Osteoblast (primary cell): Measurements from ENCODE around the gene FAM90A26. TPM values are rescaled to one million over a fixed set of nuclear protein-coding genes. Genes with fewer than 3 reads are reported as not detected.
"Not testable (repeated sequence)": the region's sequence is repeated elsewhere in the genome, so short reads cannot be mapped to it uniquely, and the experiment has no call there.

Source experiments
- DNase-seq: peaks from one replicate; pipeline ENCODE4 v3.0.0; 2011; ENCODE audit warnings: low spot score, mixed read lengths; ENCODE audit not compliant: insufficient read length; ENCODE audit errors: missing footprints
- H2AFZ ChIP-seq: 2 replicates; pipeline ENCODE4 v1.6.0; 2011; ENCODE audit warnings: mild to moderate bottlenecking, low read length
- H3K27ac ChIP-seq: 2 replicates; pipeline ENCODE4 v1.5.1; 2011; ENCODE audit warnings: mild to moderate bottlenecking, low read depth, low read length, moderate library complexity
- H3K27me3 ChIP-seq: 2 replicates; pipeline ENCODE4 v1.6.0; 2012; ENCODE audit warnings: mild to moderate bottlenecking, control low read depth, inconsistent platforms, low read length, moderate library complexity; ENCODE audit not compliant: insufficient read depth
- H3K36me3 ChIP-seq: 2 replicates; pipeline ENCODE4 v1.5.1; 2011; ENCODE audit warnings: mild to moderate bottlenecking, low read length, control low read depth, moderate library complexity; ENCODE audit not compliant: insufficient read depth
- H3K4me1 ChIP-seq: 2 replicates; pipeline ENCODE4 v1.5.1; 2011; ENCODE audit warnings: mild to moderate bottlenecking, low read length, control low read depth, moderate library complexity; ENCODE audit not compliant: insufficient read depth
- H3K4me2 ChIP-seq: 2 replicates; pipeline ENCODE4 v1.6.0; 2011; ENCODE audit warnings: mild to moderate bottlenecking, low read length; ENCODE audit not compliant: insufficient read depth
- H3K4me3 ChIP-seq: fragments of 200-600 bp; sonication (generic); 3 replicates; pipeline ENCODE4 v1.5.1; 2012; ENCODE audit warnings: mild to moderate bottlenecking, low read length, inconsistent platforms; ENCODE audit not compliant: insufficient read depth
- H3K79me2 ChIP-seq: 2 replicates; pipeline ENCODE4 v1.6.0; 2012; ENCODE audit warnings: mild to moderate bottlenecking, low read length, control low read depth, inconsistent platforms; ENCODE audit not compliant: insufficient read depth
- H3K9me3 ChIP-seq: 2 replicates; pipeline ENCODE4 v1.5.1; 2011; ENCODE audit warnings: low read depth, low read length, control low read depth
- H4K20me1 ChIP-seq: 2 replicates; pipeline ENCODE4 v1.6.0; 2012; ENCODE audit warnings: mild to moderate bottlenecking, low read length, control low read depth; ENCODE audit not compliant: insufficient read depth
- CTCF ChIP-seq: IDR thresholded peaks from 2 replicates; pipeline ENCODE4 v1.5.1; 2011; ENCODE audit warnings: mild to moderate bottlenecking, low read depth, low read length, moderate library complexity; ENCODE audit errors: extremely low read depth
- total RNA-seq: library from RNA; depleted of rRNA; stranded (reverse); fragments of >200 nt; gene quantifications from 2 replicates; pipeline ENCODE4 v1.2.3, GENCODE V29; 2012

FAM90A26 gene
- total RNA-seq, 1 donor = not detected

GRCh38 chr4:9141050-9141449 lies 29.2 kb upstream of the FAM90A26 start:
- H3K79me2 ChIP-seq, H3K9me3 ChIP-seq, H3K4me3 ChIP-seq: not testable (repeated sequence)

GRCh38 chr4:9142786-9143185 lies 27.4 kb upstream of the FAM90A26 start:
- H3K27ac ChIP-seq, H4K20me1 ChIP-seq, H3K9me3 ChIP-seq, H3K27me3 ChIP-seq, H3K4me2 ChIP-seq, H2AFZ ChIP-seq, H3K36me3 ChIP-seq, H3K4me1 ChIP-seq, H3K79me2 ChIP-seq, DNase-seq, H3K4me3 ChIP-seq: not testable (repeated sequence)

More at GRCh38 chr4:9141050-9141449, 29.2 kb upstream of the FAM90A26 start:
- not testable (repeated sequence) for H2AFZ ChIP-seq, H3K27ac ChIP-seq, H4K20me1 ChIP-seq, H3K27me3 ChIP-seq, H3K4me1 ChIP-seq, DNase-seq, H3K4me2 ChIP-seq, H3K36me3 ChIP-seq

GRCh38 chr4:9143421-9144080 lies 26.7 kb upstream of the FAM90A26 start:
- Histone ChIP-seq H4K20me1 (no peaks in the 10 kb centered on the region), H3K4me3 (no peak overlapping the region), H2AFZ (no peak overlapping the region), H3K27me3 (no peaks in the 10 kb centered on the region), H3K4me2 (no peak overlapping the region), H3K27ac (no peak overlapping the region), H3K4me1 (no peaks in the 10 kb centered on the region), H3K36me3 (no peaks in the 10 kb centered on the region), H3K79me2 (no peaks in the 10 kb centered on the region), H3K9me3 (no peaks in the 10 kb centered on the region)
- no peak for DNase-seq
- TF ChIP-seq CTCF = no peak

GRCh38 chr4:9146967-9147366 lies 23.2 kb upstream of the FAM90A26 start:
- Histone ChIP-seq H3K36me3 (no peaks in the 10 kb centered on the region), H3K4me1 (no peaks in the 10 kb centered on the region), H3K27ac (no peak overlapping the region), H3K4me3 (no peak overlapping the region), H3K9me3 (no peaks in the 10 kb centered on the region), H2AFZ (no peak overlapping the region), H4K20me1 (no peaks in the 10 kb centered on the region), H3K79me2 (no peaks in the 10 kb centered on the region), H3K27me3 (no peaks in the 10 kb centered on the region), H3K4me2 (no peak overlapping the region)
- no peak for TF ChIP-seq CTCF
- peak; percentile 37 for DNase-seq

- not testable (repeated sequence) for H3K9me3 ChIP-seq, H2AFZ ChIP-seq, H3K27ac ChIP-seq, H3K4me2 ChIP-seq, H4K20me1 ChIP-seq, H3K36me3 ChIP-seq, H3K27me3 ChIP-seq, DNase-seq, H3K4me3 ChIP-seq, H3K4me1 ChIP-seq, H3K79me2 ChIP-seq
These were observed 22.8 kb upstream of the FAM90A26 start for GRCh38 chr4:9147368-9147767.

- DNase-seq, H3K36me3 ChIP-seq: not testable (repeated sequence)
These were observed 21.4 kb upstream of the FAM90A26 start for GRCh38 chr4:9148611-9149409.

GRCh38 chr4:9151809-9152179 lies 18.4 kb upstream of the FAM90A26 start:
- peak; percentile 4 for DNase-seq
- H3K27me3 ChIP-seq, H3K27ac ChIP-seq, H4K20me1 ChIP-seq, H3K9me3 ChIP-seq, H3K4me1 ChIP-seq, H3K36me3 ChIP-seq, H3K79me2 ChIP-seq: not testable (repeated sequence)
- H3K4me3 ChIP-seq = peak overlapping the region; percentile 75
- H2AFZ ChIP-seq = peak overlapping the region; percentile 89
- peak overlapping the region; percentile 82 for H3K4me2 ChIP-seq

More at GRCh38 chr4:9148611-9149409, 21.4 kb upstream of the FAM90A26 start:
- not testable (repeated sequence) for H3K9me3 ChIP-seq, H2AFZ ChIP-seq, H3K4me1 ChIP-seq, H3K4me3 ChIP-seq, H3K27me3 ChIP-seq, H4K20me1 ChIP-seq, H3K79me2 ChIP-seq, H3K4me2 ChIP-seq, H3K27ac ChIP-seq
